ENCODE data around the gene KRT32.

KRT32 gene

GRCh38 chr17:41417576-41418015 lies 49.6 kb downstream of the KRT32 start:
- H3K4me2 ChIP-seq (ENCODE audit: low read length), result no peak overlapping the region
- H2AFZ ChIP-seq, result no peak overlapping the region
- no peak overlapping the region for H3K27ac ChIP-seq

GRCh38 chr17:41417127-41417526 lies 50.1 kb downstream of the KRT32 start:
- H3K9me3 ChIP-seq (ENCODE audit: control insufficient read depth, low read length), result no peaks in the 10 kb centered on the region
- no peaks in the 10 kb centered on the region for H3K27me3 ChIP-seq (ENCODE audit: control insufficient read depth, insufficient read depth, low read length)
- H3K4me3 ChIP-seq (ENCODE audit: low read depth, low read length), result no peak overlapping the region
- no peak overlapping the region for H3K27ac ChIP-seq
- no peak for TF ChIP-seq CTCF (IDR thresholded peaks at IDR 0.05)
- H3K79me2 ChIP-seq, result no peaks in the 10 kb centered on the region
- no peak overlapping the region for H2AFZ ChIP-seq
- no peaks in the 10 kb centered on the region for H3K36me3 ChIP-seq (ENCODE audit: control insufficient read depth, insufficient read depth, low read length)
- no peak overlapping the region for H3K9ac ChIP-seq
- no peaks in the 10 kb centered on the region for H3K4me1 ChIP-seq
- no peak overlapping the region for H3K4me2 ChIP-seq (ENCODE audit: low read length)

More at GRCh38 chr17:41417576-41418015, 49.6 kb downstream of the KRT32 start:
- no peaks in the 10 kb centered on the region for H3K9me3 ChIP-seq (ENCODE audit: control insufficient read depth, low read length)
- H3K9ac ChIP-seq, result no peak overlapping the region
- no peaks in the 10 kb centered on the region for H3K79me2 ChIP-seq
- H3K4me1 ChIP-seq, result no peaks in the 10 kb centered on the region
- peak; percentile 23 for TF ChIP-seq CTCF (IDR thresholded peaks at IDR 0.05)
- H3K36me3 ChIP-seq (ENCODE audit: control insufficient read depth, insufficient read depth, low read length), result no peaks in the 10 kb centered on the region
- no peak overlapping the region for H3K4me3 ChIP-seq (ENCODE audit: low read depth, low read length)
- H3K27me3 ChIP-seq (ENCODE audit: control insufficient read depth, insufficient read depth, low read length), result no peaks in the 10 kb centered on the region

- no peak overlapping the region for H3K27ac ChIP-seq
- no peaks in the 10 kb centered on the region for H3K4me1 ChIP-seq
- no peak overlapping the region for H3K4me3 ChIP-seq (ENCODE audit: low read depth, low read length)
- no peak overlapping the region for H2AFZ ChIP-seq
- H3K9ac ChIP-seq, result no peak overlapping the region
- TF ChIP-seq CTCF (IDR thresholded peaks at IDR 0.05), result no peak
- no peaks in the 10 kb centered on the region for H3K79me2 ChIP-seq
- no peaks in the 10 kb centered on the region for H3K9me3 ChIP-seq (ENCODE audit: control insufficient read depth, low read length)
- H3K27me3 ChIP-seq (ENCODE audit: control insufficient read depth, insufficient read depth, low read length), result no peaks in the 10 kb centered on the region
- H3K4me2 ChIP-seq (ENCODE audit: low read length), result no peak overlapping the region
- H3K36me3 ChIP-seq (ENCODE audit: control insufficient read depth, insufficient read depth, low read length), result no peaks in the 10 kb centered on the region
Measured at GRCh38 chr17:41416479-41416878, 50.7 kb downstream of the KRT32 start.

- H3K4me1 ChIP-seq, result no peaks in the 10 kb centered on the region
- TF ChIP-seq CTCF (IDR thresholded peaks at IDR 0.05), result no peak
- H3K36me3 ChIP-seq (ENCODE audit: control insufficient read depth, insufficient read depth, low read length), result no peaks in the 10 kb centered on the region
- no peaks in the 10 kb centered on the region for H3K79me2 ChIP-seq
- H2AFZ ChIP-seq, result no peak overlapping the region
- no peaks in the 10 kb centered on the region for H3K9me3 ChIP-seq (ENCODE audit: control insufficient read depth, low read length)
- H3K9ac ChIP-seq, result no peak overlapping the region
- no peak overlapping the region for H3K27ac ChIP-seq
- no peak overlapping the region for H3K4me3 ChIP-seq (ENCODE audit: low read depth, low read length)
- H3K27me3 ChIP-seq (ENCODE audit: control insufficient read depth, insufficient read depth, low read length), result no peaks in the 10 kb centered on the region
- no peak overlapping the region for H3K4me2 ChIP-seq (ENCODE audit: low read length)
Measured at GRCh38 chr17:41415833-41416335, 51.3 kb downstream of the KRT32 start.

- no peak overlapping the region for H3K4me3 ChIP-seq (ENCODE audit: low read depth, low read length)
- no peak overlapping the region for H2AFZ ChIP-seq
- no peak for TF ChIP-seq CTCF (IDR thresholded peaks at IDR 0.05)
- no peaks in the 10 kb centered on the region for H3K9me3 ChIP-seq (ENCODE audit: control insufficient read depth, low read length)
- no peaks in the 10 kb centered on the region for H3K36me3 ChIP-seq (ENCODE audit: control insufficient read depth, insufficient read depth, low read length)
- H3K27ac ChIP-seq, result no peak overlapping the region
- no peak overlapping the region for H3K9ac ChIP-seq
- no peaks in the 10 kb centered on the region for H3K4me1 ChIP-seq
- no peak overlapping the region for H3K4me2 ChIP-seq (ENCODE audit: low read length)
- no peaks in the 10 kb centered on the region for H3K27me3 ChIP-seq (ENCODE audit: control insufficient read depth, insufficient read depth, low read length)
- H3K79me2 ChIP-seq, result no peaks in the 10 kb centered on the region
Measured at GRCh38 chr17:41415411-41415810, 51.8 kb downstream of the KRT32 start.
